Urothelium cell line (cell line): ENCODE data around the gene MIF4GD.
"Not testable (repeated sequence)": the region's sequence is repeated elsewhere in the genome, so short reads cannot be mapped to it uniquely, and the experiment has no call there.

Source experiments
- DNase-seq: peaks from one replicate; pipeline ENCODE4 v3.0.0; 2011; ENCODE audit warnings: low spot score, mixed read lengths
- FAIRE-seq: peaks from 2 replicates; lab custom pipeline; 2011; peaks lifted over from hg19 to GRCh38; lab: Jason Lieb, UNC

MIF4GD gene, protein sequence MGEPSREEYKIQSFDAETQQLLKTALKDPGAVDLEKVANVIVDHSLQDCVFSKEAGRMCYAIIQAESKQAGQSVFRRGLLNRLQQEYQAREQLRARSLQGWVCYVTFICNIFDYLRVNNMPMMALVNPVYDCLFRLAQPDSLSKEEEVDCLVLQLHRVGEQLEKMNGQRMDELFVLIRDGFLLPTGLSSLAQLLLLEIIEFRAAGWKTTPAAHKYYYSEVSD

DNA sequence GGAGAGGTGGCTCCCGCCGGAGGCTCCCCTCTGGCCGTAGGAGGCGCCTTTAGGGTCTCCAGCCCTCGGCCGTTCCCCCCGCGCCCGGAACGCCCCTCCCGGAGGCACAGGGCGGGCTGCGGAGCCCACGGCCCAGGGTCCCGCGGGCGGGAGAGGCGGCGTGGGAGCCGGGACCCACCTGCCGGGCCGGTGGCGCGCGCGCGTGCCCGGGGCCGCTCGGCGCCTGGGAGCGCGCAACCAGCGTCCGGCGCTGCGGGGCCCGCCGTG, at the start of gene MIF4GD:
TSS of gene MIF4GD (minus strand) at position 266 of the 267 bp plus-strand sequence. CDS start 1,036 bp downstream, outside the sequence.
- no peak for DNase-seq
- FAIRE-seq = no peak

DNA sequence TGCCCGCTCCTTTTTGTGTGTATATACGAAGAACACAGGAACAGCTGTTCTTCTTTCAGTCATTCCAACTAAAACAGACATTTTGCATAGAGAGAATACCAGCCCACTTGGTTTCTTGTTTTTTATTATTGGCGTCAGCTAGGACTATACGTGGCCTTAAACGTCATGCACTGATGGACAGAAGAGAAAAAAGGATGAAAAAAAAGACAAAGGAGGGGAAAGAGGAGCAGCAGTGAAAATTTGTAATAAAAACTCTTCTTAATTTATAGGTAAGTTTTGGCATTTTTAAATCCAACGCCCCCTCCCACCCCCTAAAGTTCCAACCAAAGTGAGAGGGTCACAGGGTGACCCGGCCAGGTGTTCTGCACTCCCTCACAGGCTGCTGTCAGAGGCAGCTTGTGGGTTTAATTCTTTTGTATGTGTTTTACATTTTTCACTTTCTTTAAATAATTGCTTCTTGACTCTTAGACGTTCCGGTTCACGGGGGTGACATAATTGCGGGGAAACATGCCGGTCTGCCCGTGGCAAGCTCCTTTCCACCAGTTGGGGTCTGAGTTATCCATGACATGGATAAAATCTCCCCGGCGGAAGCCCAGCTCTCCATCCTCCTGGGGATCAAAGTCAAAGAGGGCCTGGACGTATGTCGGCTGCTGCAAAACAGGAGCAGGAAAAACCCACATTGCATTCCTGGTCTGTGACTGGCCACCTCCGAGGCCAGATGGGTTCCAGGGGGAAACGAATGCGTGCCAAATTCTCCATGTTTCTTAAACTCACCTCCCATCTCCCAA, 49.1 kb upstream of the MIF4GD start:
- FAIRE-seq = no peak
- DNase-seq = no peak

DNA sequence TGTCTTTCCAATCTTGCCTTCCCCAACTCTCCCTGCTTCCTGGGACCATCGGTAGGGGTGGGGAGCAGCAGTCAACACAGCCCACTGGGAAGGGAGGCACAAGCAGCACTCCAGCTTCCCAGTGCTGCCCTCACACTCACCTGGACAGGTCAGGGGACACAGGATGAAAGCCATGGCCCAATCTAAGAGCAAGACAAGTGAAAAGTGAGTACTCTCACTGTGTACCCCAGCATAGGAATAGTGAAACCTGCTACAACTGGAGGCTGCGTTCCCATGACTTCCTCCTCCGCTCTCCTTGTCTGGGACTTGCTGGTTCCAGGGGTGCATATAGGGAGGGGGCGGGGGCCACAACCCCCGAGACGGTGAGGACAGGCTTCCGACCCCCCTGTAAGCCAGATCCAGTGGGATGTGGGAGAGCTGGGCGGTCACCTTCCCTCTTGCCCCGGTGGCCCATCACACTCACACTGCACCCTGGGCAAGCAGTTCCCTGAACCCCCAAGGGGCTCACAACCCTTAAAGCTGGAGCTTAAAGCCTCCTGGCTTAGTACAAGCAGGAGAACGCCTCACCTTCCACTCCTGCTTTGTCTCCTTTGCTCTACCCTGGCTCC, 47.7 kb upstream of the MIF4GD start:
- FAIRE-seq (no peak), DNase-seq (no peak)

DNA sequence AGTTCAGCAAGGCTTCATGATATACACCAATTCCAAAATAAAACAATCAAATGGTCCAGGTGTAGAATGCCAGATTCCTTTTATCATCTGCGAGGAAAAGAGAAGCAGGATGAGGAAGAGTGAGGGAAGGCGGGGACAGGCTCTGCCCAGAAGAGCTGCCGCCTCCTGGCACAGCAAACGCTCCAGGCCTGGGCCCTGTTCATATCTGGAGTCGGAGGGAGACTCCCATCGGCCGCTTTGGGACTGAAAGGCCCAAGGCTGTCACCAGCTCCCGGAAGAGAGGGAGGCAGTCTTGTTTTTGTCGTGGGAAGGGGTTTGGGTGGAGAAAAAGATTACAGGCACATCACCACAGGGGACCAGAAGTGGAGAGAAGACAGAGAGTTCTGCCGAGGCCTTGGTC, 47.2 kb upstream of the MIF4GD start:
- no peak for FAIRE-seq
- DNase-seq = no peak

DNA sequence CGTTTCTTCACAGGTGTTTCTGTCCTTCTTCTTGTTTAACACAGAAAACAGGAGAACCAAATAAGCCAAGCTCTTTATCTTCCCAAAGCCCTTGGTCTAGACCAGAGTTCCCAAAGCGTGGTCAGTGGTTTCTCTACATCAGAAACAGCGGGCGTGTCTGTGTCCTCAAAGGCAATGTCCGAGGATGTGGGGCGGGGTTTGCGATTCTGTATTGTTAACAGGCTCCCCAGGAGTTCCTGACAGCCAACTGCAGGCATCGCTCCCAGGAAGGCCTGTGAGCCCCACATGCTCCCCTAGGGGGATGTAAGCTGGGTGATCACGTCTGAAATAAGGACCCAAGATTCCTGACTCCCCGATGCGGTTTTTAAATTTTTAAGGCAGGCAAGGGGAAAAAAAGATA, 46.6 kb upstream of the MIF4GD start:
- FAIRE-seq = no peak
- no peak for DNase-seq

DNA sequence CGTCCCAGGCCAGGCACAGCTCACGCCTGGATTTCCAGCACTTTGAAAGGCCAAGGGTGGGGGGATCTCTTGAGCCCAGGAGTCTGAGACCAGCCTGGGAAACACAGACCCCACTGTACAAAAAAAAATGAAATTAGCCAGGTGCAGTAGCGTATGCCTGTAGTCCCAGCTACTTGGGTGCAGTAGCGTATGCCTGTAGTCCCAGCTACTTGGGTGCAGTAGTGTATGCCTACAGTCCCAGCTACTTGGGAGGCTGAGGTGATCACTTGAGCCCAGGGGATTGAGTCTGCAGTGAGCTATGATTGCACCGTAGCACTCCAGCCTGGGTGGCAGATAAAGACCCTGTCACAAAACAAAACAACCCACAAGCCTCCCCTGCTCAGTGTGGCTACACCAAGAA, 45.2 kb upstream of the MIF4GD start:
- DNase-seq (no peak), FAIRE-seq (no peak)

DNA sequence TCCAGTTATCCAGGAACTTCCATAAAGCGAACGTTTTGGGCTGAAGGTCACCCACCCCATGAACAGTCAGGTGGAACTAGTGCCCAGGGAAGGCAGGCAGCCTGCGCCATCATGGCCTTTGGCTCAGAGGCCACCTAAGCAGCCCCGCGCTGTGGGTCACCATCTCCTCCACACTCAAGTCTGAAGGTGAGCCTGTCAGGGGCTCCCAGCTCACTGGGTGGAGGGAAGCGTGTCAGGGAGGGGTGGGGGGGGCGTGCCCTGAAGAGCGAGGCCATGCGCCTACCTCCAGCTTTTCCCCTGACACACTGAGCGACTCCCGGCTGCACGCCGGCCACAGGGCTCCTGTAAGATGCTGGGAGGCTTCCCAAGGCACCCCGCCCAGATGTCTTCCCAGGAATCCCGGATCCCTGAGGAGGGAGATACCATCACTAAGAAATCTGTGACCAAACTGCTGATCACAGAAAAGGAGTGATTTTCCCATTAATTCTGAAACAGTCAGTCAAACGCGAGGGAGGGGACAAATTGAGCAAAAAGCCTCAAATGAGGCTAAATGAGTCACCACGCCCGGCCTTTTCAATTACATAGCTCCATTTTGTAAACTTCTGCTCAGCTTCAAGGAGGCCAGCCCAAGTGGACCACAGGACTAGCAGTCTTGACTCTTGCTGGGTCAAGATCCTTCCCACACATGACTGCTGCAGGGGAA, 44.7 kb upstream of the MIF4GD start:
- FAIRE-seq = no peak
- DNase-seq = no peak

DNA sequence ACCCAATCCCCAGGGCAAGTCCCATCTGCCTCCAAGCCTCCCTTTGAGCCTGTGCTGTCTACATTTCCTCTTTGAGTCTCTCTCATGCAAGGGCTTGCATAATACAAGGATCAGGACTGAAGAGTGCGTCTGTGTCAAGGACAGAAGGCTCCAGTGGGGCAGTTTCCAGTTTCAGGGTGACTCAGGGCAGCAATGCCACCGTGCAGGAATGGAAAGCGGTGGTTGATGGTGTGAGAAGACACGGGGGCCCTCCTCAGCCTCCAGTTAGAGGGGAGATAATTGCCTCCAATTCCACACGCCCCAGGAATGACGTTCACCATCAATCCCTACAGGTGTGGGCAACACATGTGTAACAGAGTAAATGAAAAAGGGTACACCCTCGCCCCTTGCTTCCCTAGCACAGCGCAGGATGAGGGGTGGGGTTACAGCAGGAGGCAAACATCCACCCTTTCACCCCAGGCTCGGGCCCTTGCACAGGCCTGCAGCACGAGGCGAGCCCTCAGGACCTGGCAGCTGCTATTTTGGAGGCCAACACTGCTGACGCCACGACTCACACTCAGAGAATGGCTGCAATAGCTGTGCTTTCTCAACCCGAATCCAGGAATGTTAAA, 43.0 kb upstream of the MIF4GD start:
- DNase-seq (no peak), FAIRE-seq (no peak)

DNA sequence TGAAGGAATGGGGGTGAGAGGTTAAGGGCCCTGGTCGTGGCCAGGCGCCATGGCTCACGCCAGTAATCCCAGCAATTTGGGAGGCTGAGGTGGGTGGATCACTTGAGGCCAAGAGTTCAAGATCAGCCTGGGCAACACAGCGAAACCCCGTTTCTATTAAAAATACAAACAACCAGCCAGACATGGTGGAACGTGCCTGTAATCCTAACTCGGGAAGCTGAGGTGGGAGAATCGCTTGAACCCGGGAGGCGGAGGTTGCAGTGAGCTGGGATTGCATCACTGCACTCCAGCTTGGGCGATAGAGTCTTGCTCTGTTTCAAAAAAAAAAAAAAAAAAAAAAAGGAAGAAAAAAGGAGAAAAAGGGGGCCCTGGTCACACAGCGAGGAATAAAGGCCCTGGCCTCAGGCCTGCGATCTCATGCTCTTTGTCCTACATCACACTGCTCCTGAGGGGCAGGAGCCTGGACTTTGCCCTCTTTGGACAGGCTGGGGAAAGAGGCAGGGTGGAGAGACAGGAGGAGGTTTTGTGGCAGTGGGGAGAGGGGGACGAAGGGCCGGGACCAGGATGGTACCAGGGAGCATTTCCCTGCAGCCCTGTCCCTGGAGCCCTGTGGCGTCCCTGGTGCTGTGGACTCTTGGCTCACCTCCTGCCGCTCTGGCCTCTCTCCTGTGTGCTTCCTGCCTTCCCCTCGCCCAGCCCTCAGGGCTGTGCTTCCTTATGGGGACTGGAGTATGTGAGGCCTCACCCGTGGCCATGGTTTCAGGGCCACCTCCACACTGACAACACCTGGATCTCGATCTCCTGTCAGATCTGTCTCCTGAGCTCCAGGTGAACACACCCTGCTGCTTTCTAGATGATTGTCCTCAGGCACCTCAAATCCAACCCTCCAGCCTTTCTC, 38.0 kb upstream of the MIF4GD start:
- no peak for DNase-seq
- no peak for FAIRE-seq

DNA sequence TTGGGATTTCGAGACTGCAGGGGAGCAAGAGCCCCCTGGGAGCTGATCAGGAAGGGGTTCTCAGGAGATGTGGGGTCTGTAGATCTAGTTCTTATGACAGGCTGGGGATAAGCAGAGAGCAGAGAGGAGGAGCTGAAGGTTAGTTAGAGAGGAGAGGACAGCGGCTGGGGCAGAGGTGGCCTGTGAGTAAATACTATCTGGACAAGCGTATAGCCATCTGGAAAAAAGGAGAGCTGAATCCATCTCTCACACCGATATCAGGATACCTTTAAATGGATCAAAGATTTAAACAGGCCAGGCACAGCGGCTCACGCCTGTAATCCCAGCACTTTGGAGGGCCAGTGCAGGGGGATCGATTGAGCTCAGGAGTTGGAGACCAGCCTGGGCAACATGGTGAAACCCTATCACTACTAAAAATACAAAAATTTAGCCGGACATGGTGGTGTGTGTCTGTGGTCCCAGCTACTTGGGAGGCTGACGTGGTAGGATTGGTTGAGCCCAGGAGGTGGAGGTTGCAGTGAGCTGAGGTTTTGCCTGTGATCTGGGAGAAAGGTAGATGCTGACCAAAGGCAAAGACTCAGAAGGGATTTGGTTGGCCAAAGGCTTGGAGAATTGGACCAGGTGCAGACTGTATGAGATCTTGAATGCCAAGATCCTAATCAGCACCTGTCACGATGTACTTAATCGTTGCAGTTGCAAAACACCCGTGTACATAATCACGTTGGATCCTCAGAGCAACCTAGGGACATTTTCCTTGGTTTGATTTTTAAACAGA, 37.1 kb upstream of the MIF4GD start:
- no peak for FAIRE-seq
- DNase-seq = no peak

DNA sequence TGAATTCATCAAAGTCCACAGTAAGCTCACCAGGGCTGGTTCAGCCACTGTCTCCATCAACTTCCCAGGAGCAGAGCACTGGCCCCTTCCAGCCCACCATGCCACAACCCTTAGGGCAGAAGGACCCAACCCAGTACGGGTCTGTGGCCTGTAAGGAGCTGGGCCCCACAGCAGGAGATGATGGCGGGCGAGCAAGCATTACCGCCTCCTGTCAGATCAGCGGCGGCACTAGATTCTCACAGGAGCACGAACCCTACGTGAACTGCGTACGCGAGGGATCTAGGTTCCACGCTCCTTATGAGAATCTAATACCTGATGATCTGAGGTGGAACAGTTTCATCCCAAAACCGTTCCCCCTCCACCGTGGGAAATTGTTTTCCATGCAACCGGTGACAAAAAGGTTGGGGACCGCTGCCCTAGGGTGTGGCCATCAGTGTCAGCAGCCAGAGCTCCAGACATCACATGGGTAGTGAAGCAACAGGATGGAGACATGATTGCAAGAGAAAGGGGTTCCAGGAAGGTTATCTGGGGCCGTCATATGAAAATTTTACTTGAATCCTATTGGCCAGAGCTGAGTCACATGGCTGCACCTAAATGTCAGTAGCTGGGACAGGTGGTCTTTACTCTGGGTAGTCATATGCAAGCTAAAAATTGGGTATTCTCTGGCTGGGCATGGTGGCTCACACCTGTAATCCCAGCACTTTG, 30.6 kb upstream of the MIF4GD start:
- DNase-seq (no peak), FAIRE-seq (no peak)

DNA sequence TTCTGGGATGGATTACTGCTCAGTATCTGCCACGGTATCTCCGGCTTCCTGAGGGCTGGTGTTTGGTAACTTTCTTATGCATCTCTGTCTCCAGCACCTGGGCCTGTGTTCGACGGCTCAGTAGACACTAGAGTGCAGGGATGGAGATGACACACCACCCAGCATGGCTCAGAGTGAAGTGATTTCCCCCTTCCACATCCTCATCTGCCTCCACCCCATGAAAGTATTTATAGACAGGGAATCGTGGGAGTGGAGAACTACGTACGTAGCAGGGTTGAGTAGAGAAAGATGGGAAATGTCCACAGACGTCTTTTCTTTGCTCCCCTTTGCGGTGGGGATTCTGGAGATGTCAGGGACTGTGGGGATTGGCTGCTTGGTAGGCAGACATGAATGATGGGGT, 30.0 kb upstream of the MIF4GD start:
- no peak for DNase-seq
- FAIRE-seq = no peak

DNA sequence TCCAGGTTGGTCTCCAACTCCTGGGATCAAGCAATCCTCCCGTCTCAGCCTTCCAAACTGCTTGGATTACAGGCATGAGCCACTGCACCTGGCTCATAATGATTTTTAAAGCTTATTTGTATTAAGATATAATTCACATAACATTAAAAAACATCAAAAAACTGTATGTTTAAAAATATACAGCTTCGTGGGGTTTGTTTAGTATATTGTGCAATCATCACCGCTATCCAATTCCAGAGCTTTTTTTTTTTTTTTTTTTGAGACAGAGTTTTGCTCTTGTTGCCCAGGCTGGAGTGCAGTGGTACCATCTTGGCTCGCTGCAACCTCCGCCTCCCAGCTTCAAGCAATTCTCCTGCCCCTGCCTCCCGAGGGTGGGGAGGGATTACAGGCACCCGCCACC, 29.2 kb upstream of the MIF4GD start:
- no peak for DNase-seq
- no peak for FAIRE-seq

DNA sequence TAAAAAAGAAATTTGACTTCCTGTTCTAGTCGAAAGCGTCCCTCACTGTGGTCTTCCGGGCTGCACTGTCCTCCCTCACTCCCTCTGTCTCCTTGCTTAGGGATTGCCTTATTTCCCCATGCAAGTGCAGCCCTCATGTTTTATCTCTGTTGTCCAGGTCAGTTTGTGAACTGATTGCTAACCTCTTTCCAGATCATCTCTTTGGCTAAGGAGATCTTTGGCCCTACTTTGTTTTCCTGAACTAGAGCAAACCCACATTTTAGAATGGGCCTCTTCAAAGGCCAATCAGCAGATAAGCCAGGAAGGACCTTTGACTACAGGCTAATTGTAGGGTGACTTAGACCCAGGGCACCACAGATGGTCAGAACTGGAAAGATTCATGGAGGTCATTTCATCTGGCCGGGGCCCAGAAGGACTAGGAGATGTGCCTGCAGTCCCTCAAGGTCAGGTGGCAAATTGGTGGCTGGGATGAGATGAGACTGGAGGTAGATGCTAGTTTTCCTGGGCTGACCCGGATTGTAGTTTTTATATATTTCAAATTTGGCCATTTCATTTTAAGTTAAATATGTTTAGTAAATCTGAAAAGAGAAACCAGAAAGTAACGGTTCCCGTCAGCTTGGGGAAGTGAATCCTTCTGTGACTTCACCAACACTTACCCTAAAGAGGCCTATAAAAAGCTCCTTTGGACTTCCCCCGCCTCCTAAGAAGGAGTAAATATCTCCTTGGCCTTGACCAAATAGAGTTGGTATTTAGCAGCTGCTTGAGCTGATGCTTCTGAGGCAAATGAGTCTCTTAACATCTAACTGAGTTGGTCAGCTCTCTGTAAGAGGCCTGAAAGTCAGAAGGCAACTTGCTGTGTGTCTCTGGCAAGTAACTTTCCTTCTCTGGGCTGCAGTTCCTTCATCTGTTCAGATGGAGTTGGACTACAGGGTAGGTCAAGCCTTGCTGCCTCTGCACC, 24.4 kb upstream of the MIF4GD start:
- FAIRE-seq (no peak), DNase-seq (no peak)

DNA sequence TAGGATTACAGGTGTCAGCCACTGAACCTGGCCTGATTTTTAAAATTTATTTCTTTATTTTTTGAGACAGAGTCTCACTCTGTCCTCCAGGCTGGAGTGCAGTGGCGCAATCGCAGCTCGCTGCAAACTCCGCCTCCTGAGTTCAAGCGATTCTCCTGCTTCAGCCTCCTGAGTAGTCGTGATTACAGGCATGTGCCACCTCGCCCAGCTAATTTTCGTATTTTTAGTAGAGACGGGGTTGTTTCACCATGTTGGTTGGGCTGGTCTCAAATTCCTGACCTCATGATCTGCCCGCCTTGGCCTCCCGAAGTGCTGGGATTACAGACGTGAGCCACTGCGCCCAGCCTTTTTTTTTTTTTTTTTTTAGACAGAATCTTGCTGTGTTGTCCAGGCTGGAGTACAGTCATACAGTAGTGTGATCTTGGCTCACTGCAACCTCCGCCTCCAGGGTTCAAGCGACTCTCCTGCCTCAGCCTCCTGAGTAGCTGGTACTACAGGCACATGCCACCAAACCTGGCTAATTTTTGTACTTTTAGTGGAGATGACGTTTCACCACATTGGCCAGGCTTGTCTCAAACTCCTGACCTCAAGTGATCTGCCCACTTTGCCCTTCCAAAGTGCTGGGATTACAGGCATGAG, 21.9 kb upstream of the MIF4GD start:
- not testable (repeated sequence) for FAIRE-seq

DNA sequence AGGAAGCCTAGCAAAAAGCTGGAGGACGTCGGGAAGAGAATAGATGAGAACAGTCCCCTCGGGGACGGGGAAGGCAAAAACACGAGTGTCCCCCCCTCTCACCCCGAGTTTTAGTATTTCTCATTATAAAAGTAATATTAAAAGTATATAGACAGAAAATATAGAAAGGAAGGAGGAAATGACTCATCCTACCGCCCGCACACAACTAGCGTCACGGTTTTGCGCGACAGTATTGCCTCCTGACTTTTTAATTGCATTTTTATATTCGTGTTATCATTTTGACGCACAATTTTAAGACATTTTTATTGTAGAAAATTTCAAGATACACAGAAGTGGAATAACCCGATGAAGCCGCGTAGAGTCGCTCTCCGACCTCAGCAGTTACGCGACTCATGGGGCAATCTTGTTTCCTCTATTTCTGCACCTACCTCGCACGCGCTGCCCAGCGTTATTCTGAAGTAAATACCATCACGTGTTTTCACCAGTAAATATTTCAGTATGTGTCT, 18.9 kb upstream of the MIF4GD start:
- no peak for FAIRE-seq
- peak; percentile 51 for DNase-seq

More for the DNA sequence above, 21.9 kb upstream of the MIF4GD start:
- not testable (repeated sequence) for DNase-seq
